Measurements from ENCODE around the gene VPS18.

VPS18 gene

GRCh38 chr15:40899536-40900207, 5.4 kb downstream of the VPS18 start:
- no peak overlapping the region for H3K4me3 ChIP-seq (ENCODE audit: low read depth, low read length)

DNA sequence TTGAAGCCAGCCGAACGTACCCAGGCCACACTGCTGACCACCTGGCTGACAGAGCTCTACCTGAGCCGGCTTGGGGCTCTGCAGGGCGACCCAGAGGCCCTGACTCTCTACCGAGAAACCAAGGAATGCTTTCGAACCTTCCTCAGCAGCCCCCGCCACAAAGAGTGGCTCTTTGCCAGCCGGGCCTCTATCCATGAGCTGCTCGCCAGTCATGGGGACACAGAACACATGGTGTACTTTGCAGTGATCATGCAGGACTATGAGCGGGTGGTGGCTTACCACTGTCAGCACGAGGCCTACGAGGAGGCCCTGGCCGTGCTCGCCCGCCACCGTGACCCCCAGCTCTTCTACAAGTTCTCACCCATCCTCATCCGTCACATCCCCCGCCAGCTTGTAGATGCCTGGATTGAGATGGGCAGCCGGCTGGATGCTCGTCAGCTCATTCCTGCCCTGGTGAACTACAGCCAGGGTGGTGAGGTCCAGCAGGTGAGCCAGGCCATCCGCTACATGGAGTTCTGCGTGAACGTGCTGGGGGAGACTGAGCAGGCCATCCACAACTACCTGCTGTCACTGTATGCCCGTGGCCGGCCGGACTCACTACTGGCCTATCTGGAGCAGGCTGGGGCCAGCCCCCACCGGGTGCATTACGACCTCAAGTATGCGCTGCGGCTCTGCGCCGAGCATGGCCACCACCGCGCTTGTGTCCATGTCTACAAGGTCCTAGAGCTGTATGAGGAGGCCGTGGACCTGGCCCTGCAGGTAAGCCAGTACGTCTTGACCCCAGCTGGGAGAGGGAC, 6.2 kb downstream of the VPS18 start:
- no peak overlapping the region for H3K4me3 ChIP-seq (ENCODE audit: low read depth, low read length)

DNA sequence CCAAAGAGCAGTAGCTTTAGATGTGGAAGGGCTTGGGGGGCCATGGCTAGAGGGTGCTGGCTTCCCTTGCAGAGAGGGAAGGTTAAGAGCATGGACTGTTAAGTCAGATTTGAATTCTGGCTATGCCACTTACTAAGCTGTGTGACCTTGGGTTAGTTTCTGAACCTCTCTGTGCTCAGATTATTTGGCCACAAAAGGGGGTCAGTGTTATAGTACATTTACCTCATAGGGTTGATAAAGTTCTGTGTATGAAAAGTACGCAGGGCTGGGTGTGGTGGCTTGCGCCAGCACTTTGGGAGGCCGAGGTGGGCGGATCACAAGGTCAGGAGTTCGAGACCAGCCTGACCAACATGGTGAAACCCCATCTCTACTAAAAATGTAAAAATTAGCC, 6.8 kb downstream of the VPS18 start:
- no peak overlapping the region for H3K4me3 ChIP-seq (ENCODE audit: low read depth, low read length)

DNA sequence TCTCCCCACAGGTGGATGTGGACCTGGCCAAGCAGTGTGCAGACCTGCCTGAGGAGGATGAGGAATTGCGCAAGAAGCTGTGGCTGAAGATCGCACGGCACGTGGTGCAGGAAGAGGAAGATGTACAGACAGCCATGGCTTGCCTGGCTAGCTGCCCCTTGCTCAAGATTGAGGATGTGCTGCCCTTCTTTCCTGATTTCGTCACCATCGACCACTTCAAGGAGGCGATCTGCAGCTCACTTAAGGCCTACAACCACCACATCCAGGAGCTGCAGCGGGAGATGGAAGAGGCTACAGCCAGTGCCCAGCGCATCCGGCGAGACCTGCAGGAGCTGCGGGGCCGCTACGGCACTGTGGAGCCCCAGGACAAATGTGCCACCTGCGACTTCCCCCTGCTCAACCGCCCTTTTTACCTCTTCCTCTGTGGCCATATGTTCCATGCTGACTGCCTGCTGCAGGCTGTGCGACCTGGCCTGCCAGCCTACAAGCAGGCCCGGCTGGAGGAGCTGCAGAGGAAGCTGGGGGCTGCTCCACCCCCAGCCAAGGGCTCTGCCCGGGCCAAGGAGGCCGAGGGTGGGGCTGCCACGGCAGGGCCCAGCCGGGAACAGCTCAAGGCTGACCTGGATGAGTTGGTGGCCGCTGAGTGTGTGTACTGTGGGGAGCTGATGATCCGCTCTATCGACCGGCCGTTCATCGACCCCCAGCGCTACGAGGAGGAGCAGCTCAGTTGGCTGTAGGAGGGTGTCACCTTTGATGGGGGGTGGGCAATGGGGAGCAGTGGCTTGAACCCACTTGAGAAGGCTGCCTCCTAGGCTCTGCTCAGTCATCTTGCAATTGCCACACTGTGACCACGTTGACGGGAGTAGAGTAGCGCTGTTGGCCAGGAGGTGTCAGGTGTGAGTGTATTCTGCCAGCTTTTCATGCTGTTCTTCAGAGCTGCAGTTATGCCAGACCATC, 8.6 kb downstream of the VPS18 start:
- no peak overlapping the region for H3K4me3 ChIP-seq (ENCODE audit: low read depth, low read length)

GRCh38 chr15:40904552-40905201, 10.4 kb downstream of the VPS18 start:
- no peak overlapping the region for H3K4me3 ChIP-seq (ENCODE audit: low read depth, low read length)

- H3K4me3 ChIP-seq (ENCODE audit: low read depth, low read length): peak overlapping the region; percentile 10
Observed at GRCh38 chr15:40906091-40906990, 12.1 kb downstream of the VPS18 start.

DNA sequence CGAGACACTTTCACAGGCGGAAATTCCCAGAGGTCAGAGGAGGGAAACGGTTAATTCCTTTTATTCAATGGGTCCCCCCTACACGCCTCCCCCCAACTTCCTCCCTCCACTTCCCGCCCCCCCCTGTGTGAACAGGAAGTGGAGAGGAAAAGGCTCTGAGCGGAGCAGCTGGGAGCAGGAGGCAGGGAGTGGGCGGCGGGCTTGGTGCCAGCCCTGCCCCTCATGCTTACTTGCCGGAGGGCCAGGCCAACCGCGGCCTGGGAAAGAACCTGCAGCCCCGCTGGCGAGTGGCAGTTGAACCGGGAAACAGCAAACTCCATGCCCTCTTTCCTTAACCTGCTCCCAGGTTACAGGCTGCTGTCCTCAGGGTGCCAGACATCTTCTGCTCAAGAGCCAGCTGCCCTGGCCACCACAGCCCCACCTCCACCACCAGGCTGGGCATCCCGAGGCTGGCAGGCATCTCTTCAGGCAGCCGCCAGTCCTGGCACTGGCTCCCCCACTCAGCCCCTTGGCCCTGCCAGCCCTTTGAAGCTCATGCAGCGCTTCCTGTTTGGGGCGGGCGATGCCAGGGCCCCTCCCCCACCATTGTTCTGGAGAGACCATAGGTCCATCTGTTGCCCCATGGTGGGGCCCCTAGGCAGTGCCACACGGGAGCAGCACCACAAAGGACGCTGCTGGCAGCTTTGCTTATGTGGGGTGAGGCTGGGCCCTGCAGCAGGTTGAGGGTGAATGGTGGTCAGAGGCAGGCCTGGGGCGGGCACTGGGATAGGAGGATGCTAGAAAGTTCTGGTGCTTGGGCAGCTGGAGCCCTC, 12.9 kb downstream of the VPS18 start:
- peak overlapping the region; percentile 10 for H3K4me3 ChIP-seq (ENCODE audit: low read depth, low read length)

- no peak overlapping the region for H3K4me3 ChIP-seq (ENCODE audit: low read depth, low read length)
Observed at GRCh38 chr15:40908095-40908494, 13.8 kb downstream of the VPS18 start.

DNA sequence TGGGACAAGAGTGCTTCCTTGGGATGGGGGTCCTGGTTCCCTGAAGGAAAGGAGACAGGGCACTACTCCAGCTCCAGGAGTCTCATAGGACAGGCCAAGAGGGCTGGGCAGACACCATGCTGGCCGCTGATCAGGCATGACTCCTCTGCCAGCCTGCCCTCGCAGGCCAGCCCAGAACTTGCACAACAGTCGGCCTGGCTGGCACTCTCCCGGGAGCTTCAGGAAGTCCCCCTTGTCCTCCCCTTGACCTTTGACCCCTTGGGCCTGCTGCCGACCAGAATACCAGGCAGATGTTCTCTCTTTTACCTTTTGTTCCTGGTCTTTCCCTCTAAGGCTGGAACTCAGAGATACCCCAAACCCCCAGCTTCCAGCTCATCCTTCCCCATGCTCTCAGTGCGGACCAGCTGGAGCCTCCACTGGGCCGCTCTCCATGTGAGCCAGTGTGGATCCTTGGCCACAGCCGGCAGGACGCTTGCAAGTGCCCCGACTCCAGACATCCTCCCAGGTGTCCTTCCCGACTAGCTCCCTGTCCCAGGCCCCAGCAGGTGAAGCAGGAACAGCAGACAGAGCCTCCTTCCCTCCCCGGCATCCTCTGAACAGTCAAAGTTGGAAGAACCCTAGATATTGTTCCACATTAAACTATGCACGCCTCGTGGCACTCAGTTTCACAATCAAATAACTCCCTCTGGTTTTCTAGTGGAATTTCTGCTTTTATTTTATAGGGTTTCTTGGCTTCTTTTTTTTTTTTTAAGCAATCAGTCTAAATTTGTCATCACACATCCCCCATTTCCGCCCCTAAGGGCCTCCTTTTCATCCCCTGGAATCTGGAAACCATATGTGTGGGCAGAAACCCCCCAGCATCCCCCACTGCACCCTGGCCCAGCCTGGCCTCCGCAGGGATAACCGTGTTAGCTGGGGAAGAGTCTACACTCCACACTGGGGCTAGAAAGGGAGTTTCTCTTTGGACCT, 15.7 kb downstream of the VPS18 start:
- H3K4me3 ChIP-seq (ENCODE audit: low read depth, low read length): no peak overlapping the region

DNA sequence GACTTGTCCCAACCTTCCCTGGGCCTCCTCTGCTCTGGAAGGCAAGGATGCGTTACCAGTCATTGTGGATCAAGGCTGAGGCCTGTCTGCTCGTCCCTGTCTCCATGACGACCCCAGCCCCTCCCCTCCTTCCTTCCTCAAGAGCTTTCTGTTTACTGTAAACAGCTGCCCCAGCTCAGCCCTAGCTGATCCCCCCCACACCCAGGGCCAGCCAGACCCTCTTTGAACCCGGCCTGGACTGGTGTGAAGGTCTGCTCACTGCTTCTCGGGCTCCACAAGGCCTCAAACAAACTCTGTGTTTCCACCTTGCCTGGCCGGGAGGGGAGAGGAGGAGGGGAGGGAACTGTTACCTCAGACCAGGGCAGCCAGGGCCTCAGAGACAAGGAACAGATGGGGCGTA, 16.9 kb downstream of the VPS18 start:
- H3K4me3 ChIP-seq (ENCODE audit: low read depth, low read length): no peak overlapping the region

DNA sequence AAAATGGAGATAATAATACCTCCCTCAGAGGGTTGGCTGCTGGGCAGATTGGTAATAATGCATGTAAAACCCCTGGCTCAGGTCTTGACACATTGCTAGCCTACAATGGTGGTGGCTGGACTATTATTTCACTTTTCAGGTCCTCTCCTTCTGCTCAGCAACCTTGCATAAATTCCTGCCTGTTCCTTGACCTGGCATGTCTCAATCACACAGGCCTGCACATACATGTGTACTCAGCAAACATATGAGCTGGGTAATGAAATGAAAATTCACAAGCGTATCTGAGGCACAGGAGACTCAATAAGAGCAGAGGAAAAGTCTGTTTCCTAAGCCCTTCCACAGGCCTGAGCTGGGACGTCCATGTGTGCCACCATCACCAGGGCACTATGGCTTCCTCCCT, 17.4 kb downstream of the VPS18 start:
- H3K4me3 ChIP-seq (ENCODE audit: low read depth, low read length): no peak overlapping the region

- no peak overlapping the region for H3K4me3 ChIP-seq (ENCODE audit: low read depth, low read length)
Observed at GRCh38 chr15:40912478-40912877, 18.2 kb downstream of the VPS18 start.

DNA sequence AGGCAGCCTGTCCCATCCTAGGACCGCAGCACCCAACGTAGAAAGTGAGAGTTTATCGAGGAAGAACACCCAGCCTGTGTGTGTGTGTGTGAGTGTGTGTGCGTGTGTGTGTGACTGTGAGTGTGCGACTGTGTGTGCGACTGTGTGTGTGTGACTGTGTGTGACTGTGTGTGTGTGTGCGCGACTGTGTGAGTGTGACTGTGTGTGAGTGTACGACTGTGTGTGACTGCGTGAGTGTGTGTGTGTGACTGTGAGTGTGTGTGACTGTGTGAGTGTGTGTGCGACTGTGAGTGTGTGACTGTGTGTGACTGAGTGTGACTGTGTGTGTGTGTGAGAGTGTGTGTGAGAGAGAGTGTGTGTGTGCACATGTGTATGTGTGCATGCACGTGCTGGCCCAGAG, 19.8 kb downstream of the VPS18 start:
- no peak overlapping the region for H3K4me3 ChIP-seq (ENCODE audit: low read depth, low read length)

DNA sequence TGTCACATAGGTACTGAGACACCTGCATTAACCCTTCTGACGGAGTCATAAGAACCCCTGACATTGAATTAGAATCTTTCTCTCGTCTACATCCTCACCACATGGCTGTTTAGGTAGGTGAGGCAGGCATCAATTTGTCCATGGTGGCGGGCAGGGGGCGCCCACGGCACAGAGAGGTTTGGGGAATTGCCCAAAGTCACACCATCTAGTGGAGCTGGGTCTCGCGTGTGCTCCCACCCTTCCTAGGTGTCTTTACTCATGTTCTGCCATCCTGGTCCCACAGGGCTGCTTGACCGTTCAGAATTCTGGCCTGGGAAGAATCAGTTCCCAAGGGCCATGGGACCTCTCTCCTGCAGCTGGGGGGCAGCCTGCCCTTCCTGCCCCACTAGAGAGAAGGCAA, 20.2 kb downstream of the VPS18 start:
- no peak overlapping the region for H3K4me3 ChIP-seq (ENCODE audit: low read depth, low read length)

DNA sequence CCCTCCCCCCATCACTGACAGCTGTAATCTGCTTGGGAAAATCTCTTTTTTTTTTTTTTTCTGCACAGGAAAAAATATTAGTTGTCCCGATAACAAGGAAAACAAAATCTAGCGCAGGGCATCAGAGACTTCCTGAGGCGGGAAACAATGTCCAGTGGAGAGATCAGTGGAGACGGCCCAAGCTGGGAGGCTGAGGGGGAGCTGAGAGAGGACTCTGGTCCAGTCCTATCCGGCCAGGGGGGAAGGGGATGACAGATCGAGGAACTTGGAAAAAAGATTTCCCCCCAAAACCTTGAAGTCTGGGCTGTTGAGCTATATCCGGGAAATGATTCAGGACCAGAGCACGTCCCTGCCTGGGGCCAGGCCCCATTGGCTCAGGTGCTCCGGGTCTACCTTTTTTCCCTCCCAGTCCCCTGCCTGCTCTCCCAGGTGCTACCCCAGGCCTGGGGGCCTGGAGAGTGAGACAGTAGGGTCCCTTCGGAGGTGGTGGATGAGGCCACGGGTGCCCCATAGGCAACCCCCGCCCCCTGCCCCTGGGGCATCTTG, 20.9 kb downstream of the VPS18 start:
- H3K4me3 ChIP-seq (ENCODE audit: low read depth, low read length): no peak overlapping the region

- no peak overlapping the region for H3K4me3 ChIP-seq (ENCODE audit: low read depth, low read length)
Observed at GRCh38 chr15:40915679-40916078, 21.4 kb downstream of the VPS18 start.

GRCh38 chr15:40917585-40917984, 23.3 kb downstream of the VPS18 start:
- no peak overlapping the region for H3K4me3 ChIP-seq (ENCODE audit: low read depth, low read length)
